DND-41 (cell line): ENCODE results near the gene TSPAN2.

Experiments used
- CTCF ChIP-seq: IDR thresholded peaks from 2 replicates; pipeline ENCODE4 v1.5.1; 2012; ENCODE audit warnings: borderline replicate concordance, low read length, moderate library complexity, mild to moderate bottlenecking; ENCODE audit not compliant: poor library complexity, severe bottlenecking; ENCODE audit errors: extremely low read depth
- EZH2 ChIP-seq: IDR thresholded peaks from 3 replicates; pipeline ENCODE4 v1.6.1; 2012; ENCODE audit warnings: borderline replicate concordance, low read depth, mild to moderate bottlenecking, moderate library complexity, low read length, inconsistent platforms; ENCODE audit not compliant: severe bottlenecking

- no peak for TF ChIP-seq CTCF
- no peak for TF ChIP-seq EZH2
Measured at GRCh38 chr1:115068826-115069585, 20.3 kb downstream of the TSPAN2 start.
